Mesothelial cell of epicardium (in vitro differentiated cells): ENCODE results near the gene ASPSCR1. TPM values are rescaled to one million over a fixed set of nuclear protein-coding genes. Genes with fewer than 3 reads are reported as not detected.

Experiments used
- DNase-seq, 2 experiments: peaks; one replicate each; pipeline ENCODE4 v3.0.0; 2021; ENCODE audit warnings: low spot score in 2 of 2; ENCODE audit not compliant: unreplicated experiment in 2 of 2
- H3K27ac Mint-ChIP-seq: 2 replicates; pipeline ENCODE4 v1.8.0; 2021; ENCODE audit warnings: mixed read lengths
- H3K27me3 Mint-ChIP-seq: 2 replicates; pipeline ENCODE4 v1.8.0; 2021; ENCODE audit warnings: low read depth, mixed read lengths
- H3K36me3 Mint-ChIP-seq: 2 replicates; pipeline ENCODE4 v1.8.0; 2021; ENCODE audit warnings: mixed read lengths
- H3K4me1 Mint-ChIP-seq: 2 replicates; pipeline ENCODE4 v1.8.0; 2021; ENCODE audit warnings: mixed read lengths
- H3K4me3 Mint-ChIP-seq: 2 replicates; pipeline ENCODE4 v1.8.0; 2021; ENCODE audit warnings: mild to moderate bottlenecking, moderate library complexity, mixed read lengths
- H3K9me3 Mint-ChIP-seq: 2 replicates; pipeline ENCODE4 v1.8.0; 2021; ENCODE audit warnings: mixed read lengths
- CTCF ChIP-seq: fragments of 200-600 bp; sonication (generic); IDR thresholded peaks from one replicate; pipeline ENCODE4 v1.5.0; 2021; ENCODE audit warnings: antibody characterized with exemption; ENCODE audit not compliant: unreplicated experiment
- total RNA-seq: library from RNA; stranded (reverse); gene quantifications from 3 replicates; pipeline ENCODE4 v1.2.1, GENCODE V29; 2021

ASPSCR1 gene
- total RNA-seq, 1 donor from 2014 or later: 50.5 TPM

GRCh38 chr17:81934098-81934757, 43.2 kb upstream of the ASPSCR1 start:
- no peak for DNase-seq
- H3K4me3 Mint-ChIP-seq: peak overlapping the region; percentile 10
- TF ChIP-seq CTCF: no peak
- no peaks in the 10 kb centered on the region for H3K9me3 Mint-ChIP-seq
- H3K27me3 Mint-ChIP-seq: no peaks in the 10 kb centered on the region
- H3K4me1 Mint-ChIP-seq: peaks cover 19% of the 10 kb centered on the region
- no peak overlapping the region for H3K27ac Mint-ChIP-seq
- H3K36me3 Mint-ChIP-seq: no peaks in the 10 kb centered on the region

GRCh38 chr17:81934850-81935708, 42.4 kb upstream of the ASPSCR1 start:
- Mint-ChIP-seq H3K27ac (no peak overlapping the region), H3K27me3 (no peaks in the 10 kb centered on the region), H3K4me1 (peaks cover 19% of the 10 kb centered on the region), H3K36me3 (no peaks in the 10 kb centered on the region), H3K4me3 (peak overlapping the region; percentile 88), H3K9me3 (no peaks in the 10 kb centered on the region)
- no peak for TF ChIP-seq CTCF
- DNase-seq: no peak

- Mint-ChIP-seq H3K27ac (peak overlapping the region; percentile 54), H3K27me3 (peaks cover 5% of the 10 kb centered on the region), H3K4me3 (peak overlapping the region; percentile 88), H3K36me3 (no peaks in the 10 kb centered on the region), H3K9me3 (no peaks in the 10 kb centered on the region), H3K4me1 (peaks cover 19% of the 10 kb centered on the region)
- DNase-seq: no peak
- TF ChIP-seq CTCF: no peak
Observed at GRCh38 chr17:81935709-81936084, 41.7 kb upstream of the ASPSCR1 start.

GRCh38 chr17:81939218-81939617, 38.2 kb upstream of the ASPSCR1 start:
- Mint-ChIP-seq H3K4me3 (no peak overlapping the region), H3K27me3 (peaks cover 17% of the 10 kb centered on the region), H3K9me3 (no peaks in the 10 kb centered on the region), H3K4me1 (peaks cover 15% of the 10 kb centered on the region), H3K36me3 (no peaks in the 10 kb centered on the region), H3K27ac (no peak overlapping the region)
- TF ChIP-seq CTCF: no peak
- DNase-seq: no peak

- H3K36me3 Mint-ChIP-seq: no peaks in the 10 kb centered on the region
- H3K27me3 Mint-ChIP-seq: peaks cover 17% of the 10 kb centered on the region
- no peak for TF ChIP-seq CTCF
- no peak overlapping the region for H3K4me3 Mint-ChIP-seq
- DNase-seq: no peak
- H3K4me1 Mint-ChIP-seq: peaks cover 15% of the 10 kb centered on the region
- H3K27ac Mint-ChIP-seq: no peak overlapping the region
- H3K9me3 Mint-ChIP-seq: no peaks in the 10 kb centered on the region
Observed at GRCh38 chr17:81939881-81940385, 37.5 kb upstream of the ASPSCR1 start.
